OCI-LY3 (cell line): ENCODE results near the gene DYNC2I2.
A peak's percentile ranks its signal among the peaks of the same experiment; 100 is the strongest.

Experiments
- H2AFZ ChIP-seq: fragments of 200-600, 300-600 bp; shearing (Covaris generic); 2 replicates; pipeline ENCODE4 v1.6.0; 2014; ENCODE audit warnings: antibody characterized with exemption, low read depth, low read length
- H3K27ac ChIP-seq: fragments of 200-600, 300-600 bp; sonication (generic); 2 replicates; pipeline ENCODE4 v1.5.1; 2014; ENCODE audit warnings: mild to moderate bottlenecking, low read length, moderate library complexity, mixed read lengths
- H3K27me3 ChIP-seq: fragments of 200-600, 300-600 bp; sonication (generic); 2 replicates; pipeline ENCODE4 v1.6.1; 2014; ENCODE audit warnings: low read depth, low read length, mixed read lengths
- H3K36me3 ChIP-seq: fragments of 200-600, 300-600 bp; sonication (generic); replicated peaks from 2 replicates; pipeline ENCODE3; 2014; ENCODE audit warnings: low read depth, low read length, mixed read lengths
- H3K4me1 ChIP-seq: fragments of 300-600, 200-600 bp; sonication (generic); 2 replicates; pipeline ENCODE4 v1.6.1; 2014; ENCODE audit warnings: low read length, mixed read lengths
- H3K4me2 ChIP-seq: fragments of 200-600, 300-600 bp; sonication (generic); 2 replicates; pipeline ENCODE4 v1.6.1; 2014; ENCODE audit warnings: low read length, mixed read lengths
- H3K4me3 ChIP-seq: fragments of 300-600, 200-600 bp; sonication (generic); 2 replicates; pipeline ENCODE4 v1.5.1; 2014; ENCODE audit warnings: antibody characterized with exemption, mild to moderate bottlenecking, low read length, moderate library complexity
- H3K79me2 ChIP-seq: fragments of 300-600, 200-600 bp; shearing (Covaris generic); 2 replicates; pipeline ENCODE4 v1.6.1; 2014; ENCODE audit warnings: mild to moderate bottlenecking, low read length, mixed read lengths
- H3K9ac ChIP-seq: fragments of 300-600, 200-600 bp; shearing (Covaris generic); 2 replicates; pipeline ENCODE4 v1.6.0; 2014; ENCODE audit warnings: mild to moderate bottlenecking, low read length, moderate library complexity
- H3K9me3 ChIP-seq: fragments of 200-600, 300-600 bp; shearing (Covaris generic); 2 replicates; pipeline ENCODE4 v1.6.1; 2014; ENCODE audit warnings: low read length, mixed read lengths; ENCODE audit not compliant: insufficient read depth
- H4K20me1 ChIP-seq: fragments of 200-600, 300-600 bp; sonication (generic); 2 replicates; pipeline ENCODE4 v1.6.1; 2016; ENCODE audit warnings: low read length, mixed read lengths; ENCODE audit not compliant: insufficient read depth
- EZH2phosphoT487 ChIP-seq: fragments of 200-600 bp; shearing (Covaris generic); IDR thresholded peaks from 2 replicates; pipeline ENCODE4 v1.6.1; 2018; ENCODE audit warnings: antibody characterized with exemption, mixed run types, low read depth
- TF ChIP-seq, protein P1 (sequence below): fragments of 200-600, 300-600 bp; sonication (generic); IDR thresholded peaks from 2 replicates; pipeline ENCODE4 v1.5.1; 2014; ENCODE audit warnings: antibody characterized with exemption, low read length, low read depth

Gene DYNC2I2

DNA sequence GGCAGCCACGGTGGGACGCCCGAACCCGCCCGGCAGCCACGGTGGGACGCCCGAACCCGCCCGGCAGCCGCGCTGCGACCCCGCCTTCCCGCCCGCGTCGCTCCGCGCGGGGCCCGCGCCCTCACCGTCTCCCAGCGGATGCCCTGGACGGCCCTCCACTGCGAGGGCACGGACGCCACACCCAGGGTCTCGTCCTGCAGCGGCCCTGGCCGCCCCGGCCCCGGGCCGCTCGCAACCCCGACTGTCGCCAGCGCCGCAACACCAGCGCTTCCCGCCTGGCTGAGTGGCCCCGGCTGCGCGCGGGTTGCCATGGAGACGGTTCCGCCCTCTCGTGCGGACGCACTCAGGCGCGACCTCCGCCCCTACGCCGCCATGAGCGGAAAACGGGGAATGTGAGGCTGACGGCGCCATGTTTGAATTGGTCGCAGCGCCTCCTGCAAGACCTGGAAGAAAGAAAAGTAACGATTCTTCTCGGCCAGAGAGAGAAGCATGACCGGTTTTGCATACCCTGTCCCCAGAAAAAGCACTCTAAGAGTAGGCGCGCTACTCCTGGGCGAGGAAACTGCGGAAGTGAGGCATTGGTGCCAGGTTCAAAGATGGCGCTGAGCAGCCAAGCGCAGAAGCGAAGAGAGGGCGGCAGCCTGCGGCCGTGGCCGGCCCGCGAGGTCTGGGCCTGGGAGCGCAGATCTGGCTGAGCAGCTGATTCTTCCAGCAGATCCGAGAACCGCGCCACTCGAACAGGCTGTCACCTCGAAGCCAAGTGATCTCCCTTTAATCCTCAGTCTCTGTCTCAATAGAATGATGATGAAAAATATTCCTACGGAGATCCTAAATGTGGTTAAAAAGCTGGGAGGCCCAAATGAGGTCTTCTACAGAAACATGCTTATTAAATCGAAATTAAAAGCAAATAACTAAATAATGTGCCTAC, at the start of gene DYNC2I2:
DYNC2I2 (minus strand) TSS at position 432 of the 928 bp plus-strand sequence; CDS start at position 311, 121 bp downstream.
- Histone ChIP-seq H3K36me3 (no peaks in the 10 kb centered on the region), H3K79me2 (peaks cover 7% of the 10 kb centered on the region; the same call in 1 of the 2 replicates), H3K27ac (peak within 1 kb of the TSS; percentile 95), H2AFZ (peak within 1 kb of the TSS; percentile 100), H3K9me3 (no peaks in the 10 kb centered on the region), H3K4me2 (peak within 1 kb of the TSS; percentile 95), H3K4me1 (peaks cover 4% of the 10 kb centered on the region; the same call in 1 of the 2 replicates), H4K20me1 (no peaks in the 10 kb centered on the region), H3K27me3 (no peaks in the 10 kb centered on the region), H3K4me3 (peak within 1 kb of the TSS; percentile 95), H3K9ac (peak within 1 kb of the TSS; percentile 97)
- TF ChIP-seq, protein P1, sequence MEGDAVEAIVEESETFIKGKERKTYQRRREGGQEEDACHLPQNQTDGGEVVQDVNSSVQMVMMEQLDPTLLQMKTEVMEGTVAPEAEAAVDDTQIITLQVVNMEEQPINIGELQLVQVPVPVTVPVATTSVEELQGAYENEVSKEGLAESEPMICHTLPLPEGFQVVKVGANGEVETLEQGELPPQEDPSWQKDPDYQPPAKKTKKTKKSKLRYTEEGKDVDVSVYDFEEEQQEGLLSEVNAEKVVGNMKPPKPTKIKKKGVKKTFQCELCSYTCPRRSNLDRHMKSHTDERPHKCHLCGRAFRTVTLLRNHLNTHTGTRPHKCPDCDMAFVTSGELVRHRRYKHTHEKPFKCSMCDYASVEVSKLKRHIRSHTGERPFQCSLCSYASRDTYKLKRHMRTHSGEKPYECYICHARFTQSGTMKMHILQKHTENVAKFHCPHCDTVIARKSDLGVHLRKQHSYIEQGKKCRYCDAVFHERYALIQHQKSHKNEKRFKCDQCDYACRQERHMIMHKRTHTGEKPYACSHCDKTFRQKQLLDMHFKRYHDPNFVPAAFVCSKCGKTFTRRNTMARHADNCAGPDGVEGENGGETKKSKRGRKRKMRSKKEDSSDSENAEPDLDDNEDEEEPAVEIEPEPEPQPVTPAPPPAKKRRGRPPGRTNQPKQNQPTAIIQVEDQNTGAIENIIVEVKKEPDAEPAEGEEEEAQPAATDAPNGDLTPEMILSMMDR = no peak
- no peak for TF ChIP-seq EZH2phosphoT487

DNA sequence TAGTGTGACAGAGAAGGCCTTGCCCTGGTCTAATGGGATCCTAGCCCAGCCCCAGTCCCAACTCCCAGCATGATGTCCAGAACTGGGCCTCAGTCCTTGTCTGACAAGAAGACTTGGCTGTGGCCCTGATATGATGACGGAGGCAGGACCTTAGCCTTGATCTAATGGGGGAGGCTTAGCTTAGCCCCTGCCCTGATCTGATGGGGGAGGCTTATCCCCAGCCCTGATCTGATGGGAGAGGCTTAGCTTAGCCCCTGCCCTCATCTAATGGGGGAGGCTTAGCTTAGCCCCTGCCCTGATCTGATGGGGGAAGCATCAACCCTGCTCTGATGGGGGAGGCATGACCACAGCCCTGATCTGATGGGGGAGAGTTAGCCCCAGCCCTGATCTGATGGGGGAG, 49.4 kb upstream of the DYNC2I2 start:
- TF ChIP-seq, protein P1 = no peak
- TF ChIP-seq EZH2phosphoT487 = no peak
- H3K27ac ChIP-seq = no peak overlapping the region
- no peaks in the 10 kb centered on the region for H3K36me3 ChIP-seq
- no peak overlapping the region for H3K4me3 ChIP-seq
- H3K9me3 ChIP-seq = no peaks in the 10 kb centered on the region
- H3K4me1 ChIP-seq = peaks cover 11% of the 10 kb centered on the region; the same call in 1 of the 2 replicates
- no peak overlapping the region for H3K4me2 ChIP-seq
- no peak overlapping the region for H3K9ac ChIP-seq
- no peak overlapping the region for H2AFZ ChIP-seq
- no peaks in the 10 kb centered on the region for H4K20me1 ChIP-seq
- H3K79me2 ChIP-seq = peaks cover 23% of the 10 kb centered on the region
- H3K27me3 ChIP-seq = no peaks in the 10 kb centered on the region

DNA sequence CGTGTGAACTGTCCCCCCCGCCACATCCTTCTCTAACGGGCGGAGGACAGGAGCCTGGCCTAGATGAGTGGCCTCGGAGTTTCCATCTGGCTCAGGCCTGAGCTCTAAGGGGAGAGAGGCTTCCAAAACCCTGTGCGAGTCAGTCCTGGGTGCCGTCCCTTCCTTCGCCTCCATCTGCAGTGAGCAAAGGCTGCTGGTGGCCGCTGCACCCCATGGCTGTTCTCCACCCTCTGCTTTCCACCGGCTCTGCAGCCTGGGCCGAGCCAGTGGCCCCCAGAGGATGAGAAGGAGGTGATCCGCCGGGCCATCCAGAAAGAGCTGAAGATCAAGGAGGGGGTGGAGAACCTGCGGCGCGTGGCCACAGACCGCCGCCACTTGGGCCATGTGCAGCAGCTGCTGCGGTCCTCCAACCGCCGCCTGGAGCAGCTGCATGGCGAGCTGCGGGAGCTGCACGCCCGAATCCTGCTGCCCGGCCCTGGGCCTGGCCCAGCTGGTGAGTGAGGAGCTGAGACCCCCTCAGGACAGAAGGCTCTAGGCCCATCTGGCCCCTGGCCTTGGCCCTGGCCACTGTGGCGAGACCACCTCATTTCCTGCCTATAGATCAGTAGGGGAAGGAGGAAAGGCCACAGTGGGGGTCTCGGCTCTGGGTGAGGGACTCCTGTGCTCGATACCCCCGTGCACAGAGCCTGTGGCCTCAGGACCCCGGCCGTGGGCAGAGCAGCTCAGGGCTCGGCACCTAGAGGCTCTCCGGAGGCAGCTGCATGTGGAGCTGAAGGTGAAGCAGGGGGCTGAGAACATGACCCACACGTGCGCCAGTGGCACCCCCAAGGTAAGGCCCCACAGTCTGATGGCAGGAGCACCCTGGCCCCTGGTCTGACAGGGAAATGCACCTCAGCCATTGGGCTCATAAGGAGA, 48.7 kb upstream of the DYNC2I2 start:
- Histone ChIP-seq H3K79me2 (peaks cover 23% of the 10 kb centered on the region), H2AFZ (no peak overlapping the region), H3K27ac (no peak overlapping the region), H3K36me3 (no peaks in the 10 kb centered on the region), H4K20me1 (no peaks in the 10 kb centered on the region), H3K9ac (no peak overlapping the region), H3K27me3 (no peaks in the 10 kb centered on the region), H3K4me1 (peaks cover 11% of the 10 kb centered on the region; the same call in 1 of the 2 replicates), H3K9me3 (no peaks in the 10 kb centered on the region), H3K4me2 (no peak overlapping the region), H3K4me3 (no peak overlapping the region)
- TF ChIP-seq EZH2phosphoT487 = no peak

DNA sequence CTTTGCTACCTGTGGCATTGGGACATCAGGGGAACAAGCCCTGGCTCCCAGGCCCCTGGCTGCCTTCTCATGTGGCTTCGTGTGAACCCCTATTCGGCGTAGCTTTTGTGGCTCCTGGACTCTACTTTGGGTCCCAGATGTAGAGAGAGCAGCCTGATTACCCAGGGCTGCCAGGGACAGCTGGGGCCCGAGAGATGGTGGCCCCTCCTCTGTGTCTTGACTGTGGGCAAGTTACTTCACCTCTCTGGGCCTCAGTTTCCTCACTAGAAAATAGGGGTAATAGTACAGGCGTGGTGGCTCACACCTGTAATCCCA, 47.7 kb upstream of the DYNC2I2 start:
- Histone ChIP-seq H3K79me2 (peaks cover 23% of the 10 kb centered on the region), H2AFZ (no peak overlapping the region), H3K27ac (no peak overlapping the region), H4K20me1 (no peaks in the 10 kb centered on the region), H3K27me3 (no peaks in the 10 kb centered on the region), H3K9ac (no peak overlapping the region), H3K9me3 (no peaks in the 10 kb centered on the region), H3K4me3 (no peak overlapping the region), H3K36me3 (no peaks in the 10 kb centered on the region), H3K4me2 (no peak overlapping the region), H3K4me1 (peaks cover 11% of the 10 kb centered on the region; the same call in 1 of the 2 replicates)
- TF ChIP-seq, protein P1 = no peak
- TF ChIP-seq EZH2phosphoT487 = no peak
